GM23338 (cell line): ENCODE results near the gene ZNF254. TPM values are rescaled to one million over a fixed set of nuclear protein-coding genes. Genes with fewer than 3 reads are reported as not detected.

ENCODE experiments used
- ATAC-seq: fragments of 200-7000 bp; cut with Tn5 transposase; 3 replicates; pipeline ENCODE4 v1.9.1; 2020
- DNase-seq: peaks from one replicate; pipeline ENCODE4 v3.0.0-alpha.2; 2015; ENCODE audit warnings: low spot score
- H2AFZ ChIP-seq: fragments of 200-600 bp; sonication (generic); 2 replicates; pipeline ENCODE4 v1.8.0; 2016; ENCODE audit warnings: antibody characterized with exemption, mild to moderate bottlenecking, moderate library complexity
- H3F3A ChIP-seq: fragments of 200-600 bp; sonication (generic); replicated peaks from 2 replicates; pipeline ENCODE4 v1.8.0; 2017; ENCODE audit warnings: antibody characterized with exemption, mixed run types, low read depth
- H3K27ac ChIP-seq: fragments of 200-600 bp; sonication (generic); 2 replicates; pipeline ENCODE4 v1.6.1; 2016; ENCODE audit warnings: low read depth
- H3K27me3 ChIP-seq: fragments of 200-600 bp; sonication (generic); 2 replicates; pipeline ENCODE4 v1.8.0; 2016; ENCODE audit warnings: mild to moderate bottlenecking, mixed run types, moderate library complexity; ENCODE audit not compliant: insufficient read depth
- H3K36me3 ChIP-seq: fragments of 200-600 bp; sonication (generic); 2 replicates; pipeline ENCODE4 v1.8.0; 2016; ENCODE audit warnings: mild to moderate bottlenecking; ENCODE audit not compliant: insufficient read depth
- H3K4me1 ChIP-seq: fragments of 200-600 bp; sonication (generic); 2 replicates; pipeline ENCODE4 v1.8.0; 2016; ENCODE audit warnings: mild to moderate bottlenecking, moderate library complexity; ENCODE audit not compliant: insufficient read depth
- H3K4me2 ChIP-seq: fragments of 200-600 bp; sonication (generic); 2 replicates; pipeline ENCODE4 v1.7.1; 2017; ENCODE audit warnings: mixed run types
- H3K4me3 ChIP-seq: fragments of 200-600 bp; sonication (generic); 2 replicates; pipeline ENCODE4 v1.6.1; 2016; ENCODE audit warnings: mixed run types
- H3K79me2 ChIP-seq: fragments of 200-600 bp; sonication (generic); replicated peaks from 2 replicates; pipeline ENCODE4 v1.8.0; 2017; ENCODE audit warnings: mild to moderate bottlenecking; ENCODE audit not compliant: insufficient read depth
- H3K9me2 ChIP-seq: fragments of 200-600 bp; sonication (generic); 2 replicates; pipeline ENCODE4 v1.8.0; 2017; ENCODE audit not compliant: insufficient read depth
- H4K20me1 ChIP-seq: fragments of 200-600 bp; sonication (generic); replicated peaks from 2 replicates; pipeline ENCODE4 v1.8.0; 2017; ENCODE audit warnings: mild to moderate bottlenecking; ENCODE audit not compliant: insufficient read depth
- H3K27ac Mint-ChIP-seq: 2 replicates; pipeline ENCODE4 v1.8.0; 2020; ENCODE audit warnings: inconsistent platforms, mild to moderate bottlenecking, moderate library complexity, mixed read lengths
- H3K27me3 Mint-ChIP-seq: 3 replicates; pipeline ENCODE4 v1.8.0; 2022; ENCODE audit warnings: low read depth, mild to moderate bottlenecking, moderate library complexity, mixed read lengths, inconsistent platforms; ENCODE audit not compliant: insufficient read depth, poor library complexity
- H3K36me3 Mint-ChIP-seq: 3 replicates; pipeline ENCODE4 v1.8.0; 2021; ENCODE audit warnings: low read depth, mild to moderate bottlenecking, inconsistent platforms, moderate library complexity, mixed read lengths
- H3K4me1 Mint-ChIP-seq: 3 replicates; pipeline ENCODE4 v1.8.0; 2020; ENCODE audit warnings: mild to moderate bottlenecking, inconsistent platforms, mixed read lengths
- H3K4me3 Mint-ChIP-seq: 3 replicates; pipeline ENCODE4 v1.8.0; 2021; ENCODE audit warnings: moderate library complexity, mild to moderate bottlenecking, inconsistent platforms, mixed read lengths
- H3K9me3 Mint-ChIP-seq: 3 replicates; pipeline ENCODE4 v1.8.0; 2020; ENCODE audit warnings: moderate library complexity, mild to moderate bottlenecking, inconsistent platforms, mixed read lengths
- CREB1 ChIP-seq: fragments of 250-450 bp; sonication (Bioruptor Pico); IDR thresholded peaks from 2 replicates; pipeline ENCODE4 v1.5.0; 2020; ENCODE audit warnings: low read depth, mild to moderate bottlenecking, moderate library complexity
- EZH2 ChIP-seq: fragments of 200-600 bp; sonication (generic); IDR thresholded peaks from one replicate; pipeline ENCODE4 v1.8.0; 2017; ENCODE audit warnings: antibody characterized with exemption, mild to moderate bottlenecking, low read depth; ENCODE audit not compliant: unreplicated experiment
- EZH2phosphoT487 ChIP-seq: fragments of 200-600 bp; sonication (generic); IDR thresholded peaks from one replicate; pipeline ENCODE4 v1.8.1; 2018; ENCODE audit warnings: antibody characterized with exemption; ENCODE audit not compliant: unreplicated experiment
- JUNB ChIP-seq: IDR thresholded peaks from one replicate; pipeline ENCODE4 v1.6.1; 2016; ENCODE audit warnings: antibody characterized with exemption; ENCODE audit not compliant: unreplicated experiment
- NANOG ChIP-seq: IDR thresholded peaks from 2 replicates; pipeline ENCODE4 v1.6.1; 2016; ENCODE audit warnings: antibody characterized with exemption, borderline replicate concordance
- POLR2AphosphoS5 ChIP-seq: IDR thresholded peaks from 2 replicates; pipeline ENCODE4 v1.6.1; 2016; ENCODE audit warnings: antibody characterized with exemption, low read depth
- STAT1 ChIP-seq: IDR thresholded peaks from one replicate; pipeline ENCODE4 v1.6.1; 2016; ENCODE audit warnings: antibody characterized with exemption; ENCODE audit not compliant: unreplicated experiment
- ZNF114 ChIP-seq: fragments of 250-450 bp; sonication (Bioruptor Pico); IDR thresholded peaks from 2 replicates; pipeline ENCODE4 v1.5.0; 2020; ENCODE audit warnings: mild to moderate bottlenecking, moderate library complexity
- ZNF331 ChIP-seq: fragments of 250-450 bp; sonication (Bioruptor Pico); IDR thresholded peaks from 2 replicates; pipeline ENCODE4 v1.5.0; 2020; ENCODE audit warnings: low read depth, mild to moderate bottlenecking, moderate library complexity
- polyA plus RNA-seq: library from polyadenylated mRNA; unstranded; fragments of >200 nt; fragmentation: Nextera tagmentation; extraction: Ambion mirVana; gene quantifications from 2 replicates; pipeline ENCODE4 v1.2.1, GENCODE V29; 2016
- total RNA-seq: library from RNA; depleted of rRNA; stranded (reverse); fragments of >200 nt; shearing (Covaris generic); gene quantifications from 2 replicates; pipeline ENCODE4 v1.2.3, GENCODE V29; 2014
- TF ChIP-seq, protein P1 (sequence below): IDR thresholded peaks from one replicate; pipeline ENCODE4 v1.6.1; 2018; ENCODE audit warnings: antibody characterized with exemption; ENCODE audit not compliant: unreplicated experiment
- TF ChIP-seq, protein P2 (sequence below), 2 experiments: fragments of 200-600 bp in 1 of 2; sonication (generic) in 1 of 2; conservative IDR thresholded peaks; 2 replicates each; pipeline versions ENCODE4 v1.5.1 to v1.6.1; 2016 to 2017; ENCODE audit warnings: antibody characterized with exemption in 2 of 2, low read depth in 2 of 2, mild to moderate bottlenecking in 2 of 2, moderate library complexity in 1 of 2
- TF ChIP-seq, protein P3 (sequence below): IDR thresholded peaks from 2 replicates; pipeline ENCODE4 v1.6.1; 2016; ENCODE audit warnings: antibody characterized with exemption
- TF ChIP-seq, protein P4 (sequence below): fragments of 250-450 bp; sonication (Bioruptor Pico); IDR thresholded peaks from 2 replicates; pipeline ENCODE4 v1.5.0; 2020; ENCODE audit warnings: mild to moderate bottlenecking, moderate library complexity

ZNF254 gene
- total and polyA plus RNA-seq, 2 experiments from 2014 or later = 13.1 to 45.6 TPM

DNA sequence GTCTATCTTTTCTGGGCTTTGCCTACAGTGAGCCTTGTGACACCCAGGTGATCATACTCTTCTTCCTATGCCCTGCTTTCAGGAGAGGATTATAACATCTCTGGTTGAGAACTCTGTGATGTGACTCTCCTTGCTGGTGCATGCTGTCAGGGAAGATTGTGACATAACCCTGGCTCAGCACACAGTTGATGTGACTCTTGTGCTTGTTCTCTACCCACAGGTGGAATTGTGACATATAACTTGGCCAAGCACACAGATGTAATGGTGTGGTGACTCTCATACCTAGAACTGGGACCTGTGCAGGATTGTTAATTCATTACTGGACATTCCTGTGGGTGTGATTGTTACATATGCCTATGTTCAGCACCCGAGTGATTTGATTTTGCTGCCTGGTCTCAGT, 21.7 kb upstream of the ZNF254 start:
- Histone ChIP-seq H2AFZ (no peak overlapping the region), H3K79me2 (no peaks in the 10 kb centered on the region; the same call in 1 of the 2 replicates), H3K9me2 (peaks cover 4% of the 10 kb centered on the region; the same call in 1 of the 2 replicates), H3K27me3 (no peaks in the 10 kb centered on the region), H3K4me2 (no peak overlapping the region), H3K36me3 (peaks cover 12% of the 10 kb centered on the region; the same call in 1 of the 2 replicates), H3K4me3 (no peak overlapping the region), H3K4me1 (no peaks in the 10 kb centered on the region), H3K27ac (no peak overlapping the region), H3F3A (no peaks in the 10 kb centered on the region), H4K20me1 (no peaks in the 10 kb centered on the region)
- H3K9me3 Mint-ChIP-seq = no peaks in the 10 kb centered on the region; the same call in 2 of the 3 replicates
- no peak overlapping the region for H3K4me3 Mint-ChIP-seq
- ATAC-seq = no peak
- H3K27me3 Mint-ChIP-seq = no peaks in the 10 kb centered on the region
- no peak for DNase-seq
- no peaks in the 10 kb centered on the region; the same call in 2 of the 3 replicates for H3K4me1 Mint-ChIP-seq
- H3K36me3 Mint-ChIP-seq = peaks cover 71% of the 10 kb centered on the region
- H3K27ac Mint-ChIP-seq = no peak overlapping the region
- TF ChIP-seq, protein P1, sequence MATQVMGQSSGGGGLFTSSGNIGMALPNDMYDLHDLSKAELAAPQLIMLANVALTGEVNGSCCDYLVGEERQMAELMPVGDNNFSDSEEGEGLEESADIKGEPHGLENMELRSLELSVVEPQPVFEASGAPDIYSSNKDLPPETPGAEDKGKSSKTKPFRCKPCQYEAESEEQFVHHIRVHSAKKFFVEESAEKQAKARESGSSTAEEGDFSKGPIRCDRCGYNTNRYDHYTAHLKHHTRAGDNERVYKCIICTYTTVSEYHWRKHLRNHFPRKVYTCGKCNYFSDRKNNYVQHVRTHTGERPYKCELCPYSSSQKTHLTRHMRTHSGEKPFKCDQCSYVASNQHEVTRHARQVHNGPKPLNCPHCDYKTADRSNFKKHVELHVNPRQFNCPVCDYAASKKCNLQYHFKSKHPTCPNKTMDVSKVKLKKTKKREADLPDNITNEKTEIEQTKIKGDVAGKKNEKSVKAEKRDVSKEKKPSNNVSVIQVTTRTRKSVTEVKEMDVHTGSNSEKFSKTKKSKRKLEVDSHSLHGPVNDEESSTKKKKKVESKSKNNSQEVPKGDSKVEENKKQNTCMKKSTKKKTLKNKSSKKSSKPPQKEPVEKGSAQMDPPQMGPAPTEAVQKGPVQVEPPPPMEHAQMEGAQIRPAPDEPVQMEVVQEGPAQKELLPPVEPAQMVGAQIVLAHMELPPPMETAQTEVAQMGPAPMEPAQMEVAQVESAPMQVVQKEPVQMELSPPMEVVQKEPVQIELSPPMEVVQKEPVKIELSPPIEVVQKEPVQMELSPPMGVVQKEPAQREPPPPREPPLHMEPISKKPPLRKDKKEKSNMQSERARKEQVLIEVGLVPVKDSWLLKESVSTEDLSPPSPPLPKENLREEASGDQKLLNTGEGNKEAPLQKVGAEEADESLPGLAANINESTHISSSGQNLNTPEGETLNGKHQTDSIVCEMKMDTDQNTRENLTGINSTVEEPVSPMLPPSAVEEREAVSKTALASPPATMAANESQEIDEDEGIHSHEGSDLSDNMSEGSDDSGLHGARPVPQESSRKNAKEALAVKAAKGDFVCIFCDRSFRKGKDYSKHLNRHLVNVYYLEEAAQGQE = no peak
- TF ChIP-seq CREB1 (CRISPR knock-in tag) (no peak), ZNF331 (no peak), POLR2AphosphoS5 (no peak), STAT1 (no peak), ZNF114 (CRISPR knock-in tag) (no peak), EZH2phosphoT487 (no peak), NANOG (no peak), JUNB (no peak), EZH2 (no peak)
- TF ChIP-seq, protein P2, sequence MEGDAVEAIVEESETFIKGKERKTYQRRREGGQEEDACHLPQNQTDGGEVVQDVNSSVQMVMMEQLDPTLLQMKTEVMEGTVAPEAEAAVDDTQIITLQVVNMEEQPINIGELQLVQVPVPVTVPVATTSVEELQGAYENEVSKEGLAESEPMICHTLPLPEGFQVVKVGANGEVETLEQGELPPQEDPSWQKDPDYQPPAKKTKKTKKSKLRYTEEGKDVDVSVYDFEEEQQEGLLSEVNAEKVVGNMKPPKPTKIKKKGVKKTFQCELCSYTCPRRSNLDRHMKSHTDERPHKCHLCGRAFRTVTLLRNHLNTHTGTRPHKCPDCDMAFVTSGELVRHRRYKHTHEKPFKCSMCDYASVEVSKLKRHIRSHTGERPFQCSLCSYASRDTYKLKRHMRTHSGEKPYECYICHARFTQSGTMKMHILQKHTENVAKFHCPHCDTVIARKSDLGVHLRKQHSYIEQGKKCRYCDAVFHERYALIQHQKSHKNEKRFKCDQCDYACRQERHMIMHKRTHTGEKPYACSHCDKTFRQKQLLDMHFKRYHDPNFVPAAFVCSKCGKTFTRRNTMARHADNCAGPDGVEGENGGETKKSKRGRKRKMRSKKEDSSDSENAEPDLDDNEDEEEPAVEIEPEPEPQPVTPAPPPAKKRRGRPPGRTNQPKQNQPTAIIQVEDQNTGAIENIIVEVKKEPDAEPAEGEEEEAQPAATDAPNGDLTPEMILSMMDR (conservative IDR thresholded peaks at IDR 0.05; ENCODE audit: low read depth in 2 of 2) = no peak
- TF ChIP-seq, protein P3, sequence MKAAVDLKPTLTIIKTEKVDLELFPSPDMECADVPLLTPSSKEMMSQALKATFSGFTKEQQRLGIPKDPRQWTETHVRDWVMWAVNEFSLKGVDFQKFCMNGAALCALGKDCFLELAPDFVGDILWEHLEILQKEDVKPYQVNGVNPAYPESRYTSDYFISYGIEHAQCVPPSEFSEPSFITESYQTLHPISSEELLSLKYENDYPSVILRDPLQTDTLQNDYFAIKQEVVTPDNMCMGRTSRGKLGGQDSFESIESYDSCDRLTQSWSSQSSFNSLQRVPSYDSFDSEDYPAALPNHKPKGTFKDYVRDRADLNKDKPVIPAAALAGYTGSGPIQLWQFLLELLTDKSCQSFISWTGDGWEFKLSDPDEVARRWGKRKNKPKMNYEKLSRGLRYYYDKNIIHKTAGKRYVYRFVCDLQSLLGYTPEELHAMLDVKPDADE = no peak
- TF ChIP-seq, protein P4, sequence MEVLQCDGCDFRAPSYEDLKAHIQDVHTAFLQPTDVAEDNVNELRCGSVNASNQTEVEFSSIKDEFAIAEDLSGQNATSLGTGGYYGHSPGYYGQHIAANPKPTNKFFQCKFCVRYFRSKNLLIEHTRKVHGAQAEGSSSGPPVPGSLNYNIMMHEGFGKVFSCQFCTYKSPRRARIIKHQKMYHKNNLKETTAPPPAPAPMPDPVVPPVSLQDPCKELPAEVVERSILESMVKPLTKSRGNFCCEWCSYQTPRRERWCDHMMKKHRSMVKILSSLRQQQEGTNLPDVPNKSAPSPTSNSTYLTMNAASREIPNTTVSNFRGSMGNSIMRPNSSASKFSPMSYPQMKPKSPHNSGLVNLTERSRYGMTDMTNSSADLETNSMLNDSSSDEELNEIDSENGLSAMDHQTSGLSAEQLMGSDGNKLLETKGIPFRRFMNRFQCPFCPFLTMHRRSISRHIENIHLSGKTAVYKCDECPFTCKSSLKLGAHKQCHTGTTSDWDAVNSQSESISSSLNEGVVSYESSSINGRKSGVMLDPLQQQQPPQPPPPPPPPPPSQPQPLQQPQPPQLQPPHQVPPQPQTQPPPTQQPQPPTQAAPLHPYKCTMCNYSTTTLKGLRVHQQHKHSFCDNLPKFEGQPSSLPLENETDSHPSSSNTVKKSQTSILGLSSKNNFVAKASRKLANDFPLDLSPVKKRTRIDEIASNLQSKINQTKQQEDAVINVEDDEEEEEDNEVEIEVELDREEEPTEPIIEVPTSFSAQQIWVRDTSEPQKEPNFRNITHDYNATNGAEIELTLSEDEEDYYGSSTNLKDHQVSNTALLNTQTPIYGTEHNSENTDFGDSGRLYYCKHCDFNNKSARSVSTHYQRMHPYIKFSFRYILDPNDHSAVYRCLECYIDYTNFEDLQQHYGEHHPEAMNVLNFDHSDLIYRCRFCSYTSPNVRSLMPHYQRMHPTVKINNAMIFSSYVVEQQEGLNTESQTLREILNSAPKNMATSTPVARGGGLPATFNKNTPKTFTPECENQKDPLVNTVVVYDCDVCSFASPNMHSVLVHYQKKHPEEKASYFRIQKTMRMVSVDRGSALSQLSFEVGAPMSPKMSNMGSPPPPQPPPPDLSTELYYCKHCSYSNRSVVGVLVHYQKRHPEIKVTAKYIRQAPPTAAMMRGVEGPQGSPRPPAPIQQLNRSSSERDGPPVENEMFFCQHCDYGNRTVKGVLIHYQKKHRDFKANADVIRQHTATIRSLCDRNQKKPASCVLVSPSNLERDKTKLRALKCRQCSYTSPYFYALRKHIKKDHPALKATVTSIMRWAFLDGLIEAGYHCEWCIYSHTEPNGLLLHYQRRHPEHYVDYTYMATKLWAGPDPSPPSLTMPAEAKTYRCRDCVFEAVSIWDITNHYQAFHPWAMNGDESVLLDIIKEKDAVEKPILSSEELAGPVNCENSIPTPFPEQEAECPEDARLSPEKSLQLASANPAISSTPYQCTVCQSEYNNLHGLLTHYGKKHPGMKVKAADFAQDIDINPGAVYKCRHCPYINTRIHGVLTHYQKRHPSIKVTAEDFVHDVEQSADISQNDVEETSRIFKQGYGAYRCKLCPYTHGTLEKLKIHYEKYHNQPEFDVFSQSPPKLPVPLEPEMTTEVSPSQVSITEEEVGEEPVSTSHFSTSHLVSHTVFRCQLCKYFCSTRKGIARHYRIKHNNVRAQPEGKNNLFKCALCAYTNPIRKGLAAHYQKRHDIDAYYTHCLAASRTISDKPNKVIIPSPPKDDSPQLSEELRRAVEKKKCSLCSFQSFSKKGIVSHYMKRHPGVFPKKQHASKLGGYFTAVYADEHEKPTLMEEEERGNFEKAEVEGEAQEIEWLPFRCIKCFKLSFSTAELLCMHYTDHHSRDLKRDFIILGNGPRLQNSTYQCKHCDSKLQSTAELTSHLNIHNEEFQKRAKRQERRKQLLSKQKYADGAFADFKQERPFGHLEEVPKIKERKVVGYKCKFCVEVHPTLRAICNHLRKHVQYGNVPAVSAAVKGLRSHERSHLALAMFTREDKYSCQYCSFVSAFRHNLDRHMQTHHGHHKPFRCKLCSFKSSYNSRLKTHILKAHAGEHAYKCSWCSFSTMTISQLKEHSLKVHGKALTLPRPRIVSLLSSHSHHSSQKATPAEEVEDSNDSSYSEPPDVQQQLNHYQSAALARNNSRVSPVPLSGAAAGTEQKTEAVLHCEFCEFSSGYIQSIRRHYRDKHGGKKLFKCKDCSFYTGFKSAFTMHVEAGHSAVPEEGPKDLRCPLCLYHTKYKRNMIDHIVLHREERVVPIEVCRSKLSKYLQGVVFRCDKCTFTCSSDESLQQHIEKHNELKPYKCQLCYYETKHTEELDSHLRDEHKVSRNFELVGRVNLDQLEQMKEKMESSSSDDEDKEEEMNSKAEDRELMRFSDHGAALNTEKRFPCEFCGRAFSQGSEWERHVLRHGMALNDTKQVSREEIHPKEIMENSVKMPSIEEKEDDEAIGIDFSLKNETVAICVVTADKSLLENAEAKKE (CRISPR knock-in tag) = no peak
